K562 (cell line): ENCODE results near the gene H3-3A. TPM values are rescaled to one million over a fixed set of nuclear protein-coding genes. Genes with fewer than 3 reads are reported as not detected.

Experiments
- ATAC-seq: fragments of 200-7000 bp; cut with Tn5 transposase; 3 replicates; pipeline ENCODE4 v1.9.1; 2020; ENCODE audit warnings: moderate library complexity
- BruUV-seq: library from RNA; stranded (reverse); fragments of 400-500 nt; replicated peaks from 2 replicates; lab custom pipeline; 2021; lab: Mats Ljungman, UMichigan
- CTCF ChIA-PET: fragments of 300-600 bp; formaldehyde crosslinking; extraction: SDS; loops from one replicate; lab custom pipeline; 2021; ENCODE audit warnings: low intra/inter-chr PET ratio; lab: Yijun Ruan, JAX
- POLR2A ChIA-PET: fragments of 300-600, 350-650 bp; sonication (Branson Sonifier 250); formaldehyde crosslinking; extraction: SDS; loops from one replicate; lab custom pipeline; 2021; ENCODE audit warnings: antibody characterized with exemption, inconsistent platforms; lab: Yijun Ruan, JAX
- DNase-seq, 4 experiments: peaks; one replicate each; pipeline versions ENCODE4 v3.0.0 to v3.0.0-alpha.2; 2011 to 2018; ENCODE audit warnings: low spot score in 3 of 4, mixed read lengths in 3 of 4; ENCODE audit errors: extremely low read depth in 1 of 4
- FAIRE-seq: peaks from 2 replicates; lab custom pipeline; 2011; peaks lifted over from hg19 to GRCh38; lab: Jason Lieb, UNC
- H2AFZ ChIP-seq: 2 replicates; pipeline ENCODE4 v1.6.0; 2011; ENCODE audit warnings: low read depth, low read length, control low read depth, inconsistent platforms
- H3K27ac ChIP-seq: fragments of 200-600 bp; 3 replicates; pipeline ENCODE4 v1.8.0; 2011; ENCODE audit warnings: low read depth, mild to moderate bottlenecking, control low read depth, inconsistent platforms, low read length, moderate library complexity, mixed read lengths; ENCODE audit errors: extremely low read depth
- H3K27me3 ChIP-seq, 2 experiments: fragments of 300-600 bp in 1 of 2; 2 replicates in 1 of 2; 3 replicates in 1 of 2; pipeline versions ENCODE4 v1.6.0 to v1.8.0; 2011; ENCODE audit warnings: inconsistent platforms in 2 of 2, low read length in 2 of 2, mild to moderate bottlenecking in 1 of 2, mixed read lengths in 1 of 2, moderate library complexity in 1 of 2; ENCODE audit not compliant: control insufficient read depth in 2 of 2, insufficient read depth in 2 of 2
- H3K36me3 ChIP-seq: fragments of 300-600 bp; 3 replicates; pipeline ENCODE4 v1.8.0; 2011; ENCODE audit warnings: mild to moderate bottlenecking, low read length, inconsistent platforms; ENCODE audit not compliant: control insufficient read depth, insufficient read depth
- H3K4me1 ChIP-seq, 2 experiments: fragments of 200-600 bp in 1 of 2; replicated peaks in 1 of 2; 2 replicates in 1 of 2; 3 replicates in 1 of 2; pipeline versions ENCODE4 v1.5.1 to v1.8.0; 2011; ENCODE audit warnings: inconsistent platforms in 2 of 2, low read length in 2 of 2, mild to moderate bottlenecking in 1 of 2, mixed read lengths in 1 of 2, moderate library complexity in 1 of 2; ENCODE audit not compliant: control insufficient read depth in 2 of 2, insufficient read depth in 2 of 2
- H3K4me2 ChIP-seq: 2 replicates; pipeline ENCODE4 v1.6.1; 2011; ENCODE audit warnings: low read length, control low read depth, inconsistent platforms, mixed read lengths; ENCODE audit not compliant: insufficient read depth
- H3K4me3 ChIP-seq: fragments of 200-600 bp; sonication (generic), shearing (Covaris generic); 2 replicates; pipeline ENCODE4 v1.5.1; 2016; ENCODE audit warnings: control low read depth, inconsistent platforms
- H3K79me2 ChIP-seq: fragments of 200-600 bp; 3 replicates; pipeline ENCODE4 v1.8.0; 2011; ENCODE audit warnings: low read length, inconsistent platforms; ENCODE audit not compliant: control insufficient read depth, insufficient read depth
- H3K9ac ChIP-seq, 2 experiments: 2 replicates each; pipeline versions ENCODE4 v1.6.0 to v1.6.1; 2011; ENCODE audit warnings: low read depth in 2 of 2, low read length in 2 of 2, control low read depth in 1 of 2, inconsistent platforms in 1 of 2, mild to moderate bottlenecking in 1 of 2, mixed read lengths in 1 of 2; ENCODE audit not compliant: insufficient read depth in 1 of 2
- H3K9me1 ChIP-seq: one replicate; pipeline ENCODE4 v1.6.0; 2011; ENCODE audit warnings: inconsistent platforms, mild to moderate bottlenecking, low read length, moderate library complexity; ENCODE audit not compliant: control insufficient read depth, insufficient read depth
- H3K9me3 ChIP-seq: replicated peaks from 2 replicates; pipeline ENCODE4 v1.5.1; 2011; ENCODE audit warnings: low read depth, low read length, inconsistent platforms; ENCODE audit not compliant: control insufficient read depth, insufficient read depth
- H4K20me1 ChIP-seq: replicated peaks from 2 replicates; pipeline ENCODE4 v1.6.1; 2011; ENCODE audit warnings: low read length, inconsistent platforms, mixed read lengths; ENCODE audit not compliant: control insufficient read depth, insufficient read depth
- BACH1 ChIP-seq: fragments of 200-800 bp; sonication (Bioruptor generic); IDR thresholded peaks from 2 replicates; pipeline ENCODE4 v1.6.1; 2016; ENCODE audit warnings: missing genetic modification characterization, missing compliant biosample characterization
- ETV6 ChIP-seq, 3 experiments: fragments of 150-350 bp in 1 of 3; sonication (generic) in 1 of 3; formaldehyde crosslinking in 1 of 3; IDR thresholded peaks; 2 replicates each; pipeline versions ENCODE4 v1.6.1 to v1.8.0; 2014 to 2022; ENCODE audit warnings: borderline replicate concordance in 2 of 3, low read depth in 2 of 3, antibody characterized with exemption in 1 of 3, low read length in 1 of 3, mild to moderate bottlenecking in 1 of 3, missing genetic modification reagents in 1 of 3
- FIP1L1 ChIP-seq: fragments of 200-400 bp; formaldehyde crosslinking; IDR thresholded peaks from 2 replicates; pipeline ENCODE4 v1.6.1; 2018; ENCODE audit warnings: mild to moderate bottlenecking, low read depth, low read length; ENCODE audit not compliant: poor library complexity, severe bottlenecking
- IRF1 ChIP-seq: sonication (generic); formaldehyde crosslinking; IDR thresholded peaks from 2 replicates; pipeline ENCODE4 v1.8.0; 2022; ENCODE audit warnings: missing genetic modification reagents, mild to moderate bottlenecking, borderline replicate concordance
- MEF2D ChIP-seq: conservative IDR thresholded peaks from 2 replicates; pipeline ENCODE4 v1.6.1; 2016; ENCODE audit warnings: low read depth, missing genetic modification characterization, missing compliant biosample characterization
- STAG1 ChIP-seq: sonication (generic); formaldehyde crosslinking; IDR thresholded peaks from 2 replicates; pipeline ENCODE4 v1.5.0; 2020; ENCODE audit warnings: missing genetic modification reagents, borderline replicate concordance
- STAT6 ChIP-seq: sonication (generic); formaldehyde crosslinking; IDR thresholded peaks from 2 replicates; pipeline ENCODE4 v1.8.1; 2023; ENCODE audit warnings: mild to moderate bottlenecking, missing genetic modification reagents
- TCF7L2 ChIP-seq: fragments of 150-350 bp; IDR thresholded peaks from 2 replicates; pipeline ENCODE4 v1.6.1; 2016; ENCODE audit warnings: low read depth, mild to moderate bottlenecking, low read length, moderate library complexity
- ZBTB1 ChIP-seq: sonication (generic); formaldehyde crosslinking; IDR thresholded peaks from 2 replicates; pipeline ENCODE4 v1.8.1; 2023; ENCODE audit warnings: missing genetic modification reagents, low read depth, mild to moderate bottlenecking, borderline replicate concordance
- ZNF589 ChIP-seq: fragments of 200-800 bp; sonication (Bioruptor generic); IDR thresholded peaks from 2 replicates; pipeline ENCODE4 v1.6.1; 2016; ENCODE audit warnings: low read depth, missing genetic modification characterization, missing compliant biosample characterization
- ZNF695 ChIP-seq: fragments of 450-650 bp; formaldehyde crosslinking; IDR thresholded peaks from 2 replicates; pipeline ENCODE4 v1.4.0; 2020; ENCODE audit warnings: mild to moderate bottlenecking, moderate library complexity
- WGBS: fragments of 100-300 bp; shearing (Covaris generic); methylation state at CpG from one replicate; pipeline ENCODE4 v1.1.6; 2016; ENCODE audit warnings: low coverage, mixed read lengths; ENCODE audit not compliant: insufficient coverage; ENCODE audit errors: missing lambda C conversion rate; 5-methylcytosine and 5-hydroxymethylcytosine counted together
- in situ Hi-C: fragments of 300-500 bp; cut with MboI; formaldehyde crosslinking; loops from 4 replicates; pipeline ENCODE4 v1.15.0; 2018; ENCODE audit warnings: inconsistent platforms, mixed read lengths
- intact Hi-C: fragments of 100-400 bp; cut with micrococcal nuclease; formaldehyde crosslinking; loops from 2 replicates; pipeline ENCODE4 v1.14.2; 2022
- polyA plus RNA-seq, 8 experiments: library from polyadenylated mRNA; depleted of rRNA in 4 of 8; stranded (reverse) in 5 of 8; unstranded in 3 of 8; fragments of >200 nt; fragmentation: Nextera tagmentation in 2 of 8; fragmentation: Illumina TruSeq in 1 of 8; extraction: Ambion mirVana in 2 of 8; extraction: Trizol in 1 of 8; gene quantifications; 2 replicates each; pipeline versions ENCODE4 v1.2.1 to v1.2.3, GENCODE V29; 2011 to 2014; ENCODE audit warnings: inconsistent platforms in 1 of 8, missing spikeins in 1 of 8
- total RNA-seq, 7 experiments: library from RNA; depleted of rRNA in 6 of 7; stranded (reverse); fragments of >200 nt in 6 of 7; fragmentation: Illumina TruSeq in 2 of 7; extraction: Trizol in 2 of 7; gene quantifications; 2 replicates each; pipeline versions ENCODE4 v1.2.1 to v1.2.3, GENCODE V29; 2011 to 2021; ENCODE audit warnings: low replicate concordance in 1 of 7
- TF ChIP-seq, protein P1 (sequence below): fragments of 250-450 bp; sonication (Bioruptor Pico); IDR thresholded peaks from 2 replicates; pipeline ENCODE4 v1.5.0; 2021; ENCODE audit warnings: mild to moderate bottlenecking, moderate library complexity

The H3-3A gene
- total and polyA plus RNA-seq, 9 of the 15 experiments (the other 6 are each of a cell fraction or from before 2014, with no cell fraction given): 426 to 1,083 (median 591) TPM

GRCh38 chr1:226017070-226017469 is 45.4 kb upstream of the H3-3A start:
- no peaks in the 10 kb centered on the region for H3K27me3 ChIP-seq
- BruUV-seq: no TSS peak
- H3K4me3 ChIP-seq: no peak overlapping the region
- no peaks in the 10 kb centered on the region for H3K9me3 ChIP-seq
- FAIRE-seq: no peak
- ATAC-seq: peak; percentile 15
- H3K27ac ChIP-seq: no peak overlapping the region
- H2AFZ ChIP-seq: peak overlapping the region; percentile 83
- peak overlapping the region in 1 of 2 experiments; percentile 15; a peak in 1 of 4 replicates for H3K9ac ChIP-seq
- intact Hi-C loops (no loop called here), in situ Hi-C loops (no loop called here)
- WGBS: 58% methylated on average over 6 of the region's 6 CpGs
- no peaks in the 10 kb centered on the region for H3K79me2 ChIP-seq
- no peaks in the 10 kb centered on the region for H4K20me1 ChIP-seq
- no peak overlapping the region for H3K4me2 ChIP-seq
- H3K36me3 ChIP-seq: no peaks in the 10 kb centered on the region
- no peak for DNase-seq
- ChIA-PET CTCF (no interaction called here), POLR2A (interaction anchor here (1.0 to 1.1 kb wide), 2 partner anchors 13 to 18 kb away, joined by 5 read pairs; partner anchors contain the start of gene SDE2)
- no peaks in the 10 kb centered on the region for H3K9me1 ChIP-seq
- peaks cover 2 to 12% of the 10 kb centered on the region in 2 experiments; a peak in 3 of 5 replicates for H3K4me1 ChIP-seq
- TF ChIP-seq STAG1 (CRISPR knock-in tag) (no peak), BACH1 (no peak), STAT6 (CRISPR knock-in tag) (no peak), ZNF589 (CRISPR knock-in tag) (no peak), TCF7L2 (no peak), ETV6 (IDR thresholded peaks at IDR 0.05; ENCODE audit: borderline replicate concordance in 1 of 2, low read depth in 2 of 2, low read length in 1 of 2) (no peak), ETV6 (CRISPR knock-in tag; IDR thresholded peaks at IDR 0.05; ENCODE audit: borderline replicate concordance) (no peak), FIP1L1 (no peak), ZBTB1 (CRISPR knock-in tag) (no peak), MEF2D (no peak), IRF1 (no peak), ZNF695 (CRISPR knock-in tag) (no peak)
- TF ChIP-seq, protein P1, sequence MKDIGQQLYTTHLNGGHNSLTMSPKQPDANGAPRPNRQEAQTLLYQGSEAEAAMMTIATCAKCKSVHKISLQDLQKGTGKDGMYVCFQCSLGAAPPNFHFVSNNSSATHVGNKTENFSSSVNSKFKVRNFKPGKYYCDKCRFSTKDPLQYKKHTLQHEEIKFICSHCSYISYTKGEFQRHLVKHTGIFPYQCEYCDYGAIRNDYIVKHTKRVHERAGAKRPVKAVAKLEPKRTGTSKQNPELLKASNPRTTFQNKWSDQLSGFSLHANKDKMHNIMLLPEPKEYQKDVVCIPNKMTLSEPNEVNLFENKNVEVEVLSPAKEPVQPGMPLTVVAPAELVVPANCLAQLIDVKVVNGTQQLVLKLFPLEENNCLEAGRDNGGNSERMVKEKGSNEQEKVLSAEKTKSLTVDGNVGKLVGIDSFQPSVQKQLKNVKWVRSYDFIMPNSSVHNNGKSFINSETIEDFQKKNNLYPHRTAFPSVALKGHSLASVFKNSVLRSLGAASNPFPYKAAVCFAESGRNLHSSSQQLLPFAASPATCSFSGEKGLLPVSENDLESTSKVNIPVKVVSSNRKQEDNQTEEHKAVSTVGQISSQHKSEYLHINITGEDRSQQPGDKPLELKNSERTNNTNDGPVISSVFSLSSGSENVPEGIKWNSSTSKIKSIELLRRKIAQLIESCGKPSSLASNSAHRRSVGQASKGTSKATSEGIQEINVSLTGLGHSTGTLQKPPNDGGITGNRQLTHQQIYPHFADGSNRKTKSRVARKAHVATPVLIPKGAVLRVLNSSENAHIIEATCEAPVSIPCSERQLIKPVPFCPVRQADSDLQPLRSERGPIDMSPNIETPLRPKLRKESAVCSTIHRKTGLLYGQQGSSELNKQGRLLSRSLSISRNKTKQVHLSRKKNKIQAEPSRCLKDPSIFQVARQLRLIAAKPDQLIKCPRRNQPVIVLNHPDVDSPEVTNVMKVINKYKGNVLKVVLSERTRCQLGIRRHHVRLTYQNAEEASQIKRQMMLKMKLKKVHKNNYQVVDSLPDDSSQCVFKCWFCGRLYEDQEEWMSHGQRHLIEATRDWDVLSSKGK (CRISPR knock-in tag): no peak
